Type B pancreatic cell (in vitro differentiated cells): ENCODE measurements around the gene GPC5. TPM values are rescaled to one million over a fixed set of nuclear protein-coding genes. Genes with fewer than 3 reads are reported as not detected.
"Not testable (repeated sequence)": the region's sequence is repeated elsewhere in the genome, so short reads cannot be mapped to it uniquely, and the experiment has no call there.

Experiments used
- DNase-seq: peaks from one replicate; pipeline ENCODE4 v3.0.0; 2021; ENCODE audit warnings: mixed read lengths; ENCODE audit not compliant: unreplicated experiment; ENCODE audit errors: extremely low spot score
- H3K27ac Mint-ChIP-seq: 2 replicates; pipeline ENCODE4 v1.8.0; 2021; ENCODE audit warnings: mild to moderate bottlenecking, mixed read lengths
- H3K27me3 Mint-ChIP-seq: 2 replicates; pipeline ENCODE4 v1.8.0; 2021; ENCODE audit warnings: mixed read lengths
- H3K36me3 Mint-ChIP-seq: 2 replicates; pipeline ENCODE4 v1.8.0; 2021; ENCODE audit warnings: mixed read lengths
- H3K4me1 Mint-ChIP-seq: one replicate; pipeline ENCODE4 v1.8.0; 2021; ENCODE audit warnings: mixed read lengths; ENCODE audit not compliant: unreplicated experiment
- H3K4me3 Mint-ChIP-seq: 2 replicates; pipeline ENCODE4 v1.8.0; 2021; ENCODE audit warnings: mild to moderate bottlenecking, mixed read lengths
- H3K9me3 Mint-ChIP-seq: 2 replicates; pipeline ENCODE4 v1.8.0; 2021; ENCODE audit warnings: mixed read lengths
- total RNA-seq: library from RNA; stranded (reverse); gene quantifications from 2 replicates; pipeline ENCODE4 v1.2.1, GENCODE V29; 2021; ENCODE audit warnings: low replicate concordance
- TF ChIP-seq, protein P1 (sequence below): fragments of 200-600 bp; sonication (generic); conservative IDR thresholded peaks from 2 replicates; pipeline ENCODE4 v1.5.0; 2021; ENCODE audit warnings: antibody characterized with exemption, mild to moderate bottlenecking

GPC5 gene
- total RNA-seq, 1 donor from 2014 or later = 2.8 TPM

DNA sequence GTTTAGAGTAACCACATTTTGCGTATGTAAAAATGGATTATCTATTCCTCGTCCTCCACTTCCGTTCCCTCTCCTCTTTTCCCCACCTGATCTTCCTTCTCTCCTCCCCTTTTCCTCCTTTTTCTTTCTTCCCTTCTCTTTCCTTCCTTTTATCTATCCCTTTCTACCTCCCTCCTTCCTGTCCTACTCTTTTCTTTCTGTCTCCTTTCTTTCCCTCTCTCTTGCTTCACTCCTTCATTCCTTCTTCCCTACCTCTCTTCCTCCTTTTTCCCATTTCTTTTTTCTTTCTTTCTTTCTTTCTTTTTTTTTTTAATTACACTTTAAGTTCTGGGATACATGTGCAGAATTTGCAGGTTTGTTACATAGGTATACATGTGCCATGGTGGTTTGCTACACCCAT lies 1139.7 kb downstream of the GPC5 start:
- no peak for DNase-seq
- TF ChIP-seq, protein P1, sequence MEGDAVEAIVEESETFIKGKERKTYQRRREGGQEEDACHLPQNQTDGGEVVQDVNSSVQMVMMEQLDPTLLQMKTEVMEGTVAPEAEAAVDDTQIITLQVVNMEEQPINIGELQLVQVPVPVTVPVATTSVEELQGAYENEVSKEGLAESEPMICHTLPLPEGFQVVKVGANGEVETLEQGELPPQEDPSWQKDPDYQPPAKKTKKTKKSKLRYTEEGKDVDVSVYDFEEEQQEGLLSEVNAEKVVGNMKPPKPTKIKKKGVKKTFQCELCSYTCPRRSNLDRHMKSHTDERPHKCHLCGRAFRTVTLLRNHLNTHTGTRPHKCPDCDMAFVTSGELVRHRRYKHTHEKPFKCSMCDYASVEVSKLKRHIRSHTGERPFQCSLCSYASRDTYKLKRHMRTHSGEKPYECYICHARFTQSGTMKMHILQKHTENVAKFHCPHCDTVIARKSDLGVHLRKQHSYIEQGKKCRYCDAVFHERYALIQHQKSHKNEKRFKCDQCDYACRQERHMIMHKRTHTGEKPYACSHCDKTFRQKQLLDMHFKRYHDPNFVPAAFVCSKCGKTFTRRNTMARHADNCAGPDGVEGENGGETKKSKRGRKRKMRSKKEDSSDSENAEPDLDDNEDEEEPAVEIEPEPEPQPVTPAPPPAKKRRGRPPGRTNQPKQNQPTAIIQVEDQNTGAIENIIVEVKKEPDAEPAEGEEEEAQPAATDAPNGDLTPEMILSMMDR = no peak
- H3K27ac Mint-ChIP-seq = no peak overlapping the region

DNA sequence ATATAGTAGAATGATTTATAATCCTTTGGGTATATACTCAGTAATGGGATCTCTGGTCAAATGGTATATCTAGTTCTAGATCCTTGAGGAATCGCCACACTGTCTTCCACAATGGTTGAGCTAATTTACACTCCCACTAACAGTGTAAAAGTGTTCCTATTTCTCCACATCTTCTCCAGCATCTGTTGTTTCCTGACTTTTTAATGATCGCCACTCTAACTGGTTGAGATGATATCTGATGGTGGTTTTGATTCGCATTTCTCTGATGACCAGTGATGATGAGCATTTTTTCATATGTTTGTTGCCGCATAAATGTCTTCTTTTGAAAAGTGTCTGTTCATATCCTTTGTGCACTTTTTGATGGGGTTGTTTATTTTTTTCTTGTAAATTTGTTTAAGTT lies 1140.7 kb downstream of the GPC5 start:
- not testable (repeated sequence) for H3K27ac Mint-ChIP-seq, DNase-seq, H3K36me3 Mint-ChIP-seq, H3K4me3 Mint-ChIP-seq, H3K4me1 Mint-ChIP-seq, H3K27me3 Mint-ChIP-seq, H3K9me3 Mint-ChIP-seq

More for the DNA sequence above, 1139.7 kb downstream of the GPC5 start:
- Mint-ChIP-seq H3K27me3 (no peaks in the 10 kb centered on the region), H3K4me3 (no peak overlapping the region), H3K4me1 (no peaks in the 10 kb centered on the region), H3K9me3 (peaks cover 4% of the 10 kb centered on the region), H3K36me3 (no peaks in the 10 kb centered on the region)

DNA sequence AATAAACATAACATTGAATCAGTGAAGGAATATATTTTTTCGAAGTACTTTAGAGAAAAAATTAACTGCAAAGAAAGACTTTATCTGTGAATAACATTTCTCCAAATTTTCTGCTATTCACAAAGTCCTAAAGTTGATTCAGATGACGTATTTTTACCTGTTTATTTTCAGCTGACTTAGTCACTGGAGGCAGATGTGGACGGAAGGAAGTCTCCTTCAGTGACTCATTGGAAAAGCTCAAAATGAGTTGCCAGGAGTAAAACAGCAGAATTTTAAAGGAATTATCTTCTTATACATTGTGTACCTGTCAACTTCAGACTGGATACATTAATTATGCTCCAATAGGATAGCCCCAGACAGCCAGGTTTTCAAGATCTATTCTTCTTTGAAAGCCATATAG lies 1148.8 kb downstream of the GPC5 start:
- Mint-ChIP-seq H3K9me3 (peaks cover 2% of the 10 kb centered on the region), H3K36me3 (no peaks in the 10 kb centered on the region), H3K27ac (no peak overlapping the region), H3K27me3 (no peaks in the 10 kb centered on the region), H3K4me1 (no peaks in the 10 kb centered on the region), H3K4me3 (no peak overlapping the region)
- DNase-seq = no peak
- TF ChIP-seq, protein P1 = no peak

DNA sequence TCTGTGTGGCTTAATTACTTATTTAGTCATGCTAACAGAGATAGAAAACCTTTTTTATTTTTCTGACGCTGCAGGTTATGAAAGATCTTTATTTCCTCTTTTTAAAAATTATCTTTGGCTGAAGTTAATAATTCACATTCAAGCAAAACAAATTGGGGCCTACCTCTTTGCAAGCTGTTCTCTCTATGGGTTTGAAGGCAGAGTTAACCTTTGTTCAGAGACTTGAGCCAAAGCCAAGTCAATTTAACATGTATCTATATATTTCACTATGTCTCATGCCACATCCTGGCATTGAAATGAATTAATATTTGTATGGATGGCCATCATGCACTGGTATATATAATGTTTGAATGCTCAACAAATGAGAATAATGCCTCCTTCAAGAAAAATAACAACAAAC lies 1150.9 kb downstream of the GPC5 start:
- no peaks in the 10 kb centered on the region for H3K27me3 Mint-ChIP-seq
- DNase-seq = no peak
- no peak overlapping the region for H3K27ac Mint-ChIP-seq
- TF ChIP-seq, protein P1 = no peak
- no peaks in the 10 kb centered on the region for H3K4me1 Mint-ChIP-seq
- no peaks in the 10 kb centered on the region for H3K36me3 Mint-ChIP-seq
- no peak overlapping the region for H3K4me3 Mint-ChIP-seq
- no peaks in the 10 kb centered on the region for H3K9me3 Mint-ChIP-seq

DNA sequence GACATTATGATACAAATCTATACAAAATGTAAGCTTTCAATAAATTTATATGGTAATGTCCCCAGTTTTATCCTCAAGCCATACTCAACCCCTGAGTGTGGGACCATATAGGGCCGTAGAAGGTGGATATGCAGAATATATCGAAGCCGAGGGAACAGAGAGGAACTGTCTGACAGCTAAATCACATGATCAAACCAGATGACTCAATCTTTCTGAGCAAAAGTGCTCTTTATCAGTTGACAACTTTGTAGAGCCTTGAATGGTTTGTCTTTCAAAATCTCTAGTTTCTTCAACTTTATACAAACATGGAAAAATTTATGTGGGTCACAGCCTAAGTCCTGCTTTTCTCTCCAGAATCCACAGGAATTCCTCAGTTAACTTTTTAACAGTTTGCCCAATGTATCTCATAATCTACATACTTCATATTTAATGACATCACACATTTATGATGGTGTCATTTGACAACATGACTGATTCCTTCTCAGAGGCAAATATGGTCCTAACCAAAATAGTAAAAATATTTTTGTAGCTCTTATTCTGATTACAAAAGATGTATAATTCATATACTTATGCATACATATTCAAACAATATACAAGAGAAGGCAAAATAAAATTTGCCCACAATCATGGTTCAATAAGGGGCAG lies 1155.2 kb downstream of the GPC5 start:
- no peaks in the 10 kb centered on the region for H3K27me3 Mint-ChIP-seq
- H3K4me1 Mint-ChIP-seq = no peaks in the 10 kb centered on the region
- no peak overlapping the region for H3K27ac Mint-ChIP-seq
- H3K36me3 Mint-ChIP-seq = no peaks in the 10 kb centered on the region
- H3K4me3 Mint-ChIP-seq = no peak overlapping the region
- H3K9me3 Mint-ChIP-seq = no peaks in the 10 kb centered on the region
- no peak for DNase-seq
- TF ChIP-seq, protein P1 = no peak

DNA sequence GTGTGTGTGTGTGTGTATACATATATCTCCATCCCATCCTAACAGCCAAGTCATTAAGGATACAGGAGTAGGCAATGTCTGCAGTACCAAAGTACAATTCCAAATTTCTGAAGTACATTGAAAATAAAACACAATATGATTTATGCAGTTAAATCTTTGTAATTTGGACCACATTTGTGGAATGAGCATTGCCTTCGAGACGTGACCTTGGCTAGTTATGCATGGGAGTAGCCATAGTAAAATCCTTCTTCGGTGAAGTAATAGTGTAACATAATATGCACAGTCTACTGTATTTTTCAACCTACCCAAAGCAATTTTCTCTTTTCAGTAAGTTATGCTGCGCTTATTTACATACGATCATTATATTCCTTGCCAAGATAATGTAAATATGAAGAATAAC lies 1162.5 kb downstream of the GPC5 start:
- Mint-ChIP-seq H3K27ac (no peak overlapping the region), H3K9me3 (no peaks in the 10 kb centered on the region), H3K4me1 (no peaks in the 10 kb centered on the region), H3K36me3 (no peaks in the 10 kb centered on the region), H3K27me3 (no peaks in the 10 kb centered on the region), H3K4me3 (no peak overlapping the region)
- TF ChIP-seq, protein P1 = no peak
- DNase-seq = no peak
